NCI-H2196 (cell line): ENCODE measurements around the gene RHOJ.
"Not testable (repeated sequence)": the region's sequence is repeated elsewhere in the genome, so short reads cannot be mapped to it uniquely, and the experiment has no call there.

Source experiments
- DNase-seq: peaks from one replicate; lab custom pipeline; 2025; ENCODE audit not compliant: unreplicated experiment; lab: John Stamatoyannopoulos, UW

The RHOJ gene

DNA sequence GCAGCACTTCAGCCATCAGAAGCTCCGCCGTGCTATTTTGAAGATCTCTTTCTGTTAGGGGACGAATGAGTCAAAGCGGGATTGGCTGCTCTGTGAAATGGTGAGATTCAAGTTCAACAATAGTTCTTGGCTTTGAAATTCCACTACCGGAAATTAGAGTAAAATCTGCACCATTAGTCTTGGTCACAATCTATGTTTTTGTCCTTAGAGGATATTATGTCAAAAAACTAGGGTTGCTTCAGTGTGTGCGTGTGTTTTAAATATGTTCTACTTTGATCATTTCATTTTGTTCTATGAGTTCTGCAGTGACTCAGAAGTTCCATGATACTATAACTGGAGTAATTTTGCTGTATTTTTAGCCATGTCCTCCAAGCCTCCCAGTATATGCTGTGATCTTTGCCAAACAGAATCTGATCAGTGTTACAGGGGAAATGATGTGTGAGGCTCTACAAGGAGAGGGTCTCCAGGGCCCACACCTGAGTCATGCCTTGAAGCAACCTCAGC lies 91.9 kb downstream of the RHOJ start:
- no peak for DNase-seq

DNA sequence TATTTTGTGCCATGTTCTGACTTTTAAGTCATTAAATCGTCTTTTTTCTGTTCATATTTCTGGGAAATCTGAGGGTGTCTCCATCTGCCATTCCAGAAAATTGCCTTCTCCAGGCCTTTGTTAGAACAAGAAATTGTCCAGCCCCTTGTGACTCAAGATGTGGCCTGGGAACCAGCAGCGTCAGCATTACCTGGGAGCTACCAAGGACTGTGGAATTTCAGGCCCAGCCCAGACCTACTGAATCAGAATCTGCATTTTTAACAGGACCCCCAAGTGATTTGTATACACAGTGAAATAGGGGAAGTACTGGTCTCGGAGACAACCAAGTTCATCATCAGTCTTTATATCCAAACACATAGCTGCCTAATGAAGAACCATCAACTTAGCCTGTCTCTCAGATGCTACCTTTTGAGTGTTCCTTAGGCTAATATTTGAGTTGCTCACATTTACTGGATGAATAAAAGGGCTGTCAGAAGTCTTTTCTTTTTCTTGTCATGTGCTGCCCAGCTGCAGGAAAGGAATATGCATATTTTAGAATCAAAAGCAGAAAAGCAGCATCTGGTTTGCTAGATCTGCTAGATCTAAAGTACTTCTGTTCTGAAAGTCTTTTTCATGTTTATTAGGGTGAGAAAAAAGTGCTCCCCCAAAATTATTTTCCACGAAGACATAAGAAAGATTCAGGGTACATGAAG lies 93.3 kb downstream of the RHOJ start:
- no peak for DNase-seq

DNA sequence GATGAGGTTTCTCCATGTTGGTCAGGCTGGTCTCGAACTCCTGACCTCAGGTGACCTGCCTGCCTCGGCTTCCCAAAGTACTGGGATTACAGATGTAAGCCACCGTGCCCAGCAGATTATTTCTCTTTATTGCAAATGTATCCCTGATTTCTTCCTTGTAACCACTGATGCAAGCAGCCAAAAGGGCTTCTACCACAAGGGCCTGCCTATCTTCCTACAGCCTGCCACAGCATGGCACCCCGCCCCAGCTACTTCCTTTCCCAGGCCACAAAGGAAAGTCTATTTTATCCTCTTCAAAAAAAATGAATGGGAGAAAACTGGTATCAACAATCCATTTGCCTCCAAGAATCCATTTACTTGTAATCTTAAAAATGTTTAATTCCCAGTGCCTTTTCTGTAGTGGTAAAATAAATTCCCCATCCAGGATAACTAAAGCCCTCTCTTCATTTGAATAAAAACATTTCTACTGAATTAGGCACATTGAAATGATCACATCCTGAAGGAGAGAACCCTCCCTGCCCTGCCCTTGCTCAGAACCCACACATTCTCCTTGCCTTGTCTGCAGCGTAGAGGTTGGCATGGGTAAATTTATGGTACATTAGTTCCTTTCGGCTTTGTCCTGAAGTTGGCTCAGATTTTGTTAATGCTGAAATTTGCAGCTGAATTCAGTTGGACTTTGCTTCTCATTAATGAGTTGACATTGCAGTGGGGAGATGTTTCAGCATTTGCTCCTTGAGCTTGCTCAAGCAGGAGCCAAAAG lies 95.3 kb downstream of the RHOJ start:
- DNase-seq = no peak

DNA sequence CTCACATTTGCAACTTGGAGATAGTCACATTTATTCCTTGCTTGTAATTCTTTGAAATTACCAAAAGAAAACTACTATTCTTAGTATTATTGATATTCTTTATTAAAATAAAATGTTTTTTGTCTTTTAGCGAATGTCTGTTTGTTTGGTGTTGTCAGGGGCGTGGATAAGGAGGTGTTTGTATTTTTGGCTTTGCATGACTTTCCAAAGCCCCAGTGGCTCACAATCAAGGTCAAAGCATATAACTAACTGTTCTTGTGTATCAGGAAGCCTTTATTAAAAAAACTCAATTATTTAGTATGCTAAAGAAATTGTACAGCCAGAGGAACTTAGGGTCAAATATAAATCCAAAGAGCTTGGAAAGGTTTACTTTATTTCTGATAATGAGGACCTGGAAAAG lies 96.6 kb downstream of the RHOJ start:
- no peak for DNase-seq

DNA sequence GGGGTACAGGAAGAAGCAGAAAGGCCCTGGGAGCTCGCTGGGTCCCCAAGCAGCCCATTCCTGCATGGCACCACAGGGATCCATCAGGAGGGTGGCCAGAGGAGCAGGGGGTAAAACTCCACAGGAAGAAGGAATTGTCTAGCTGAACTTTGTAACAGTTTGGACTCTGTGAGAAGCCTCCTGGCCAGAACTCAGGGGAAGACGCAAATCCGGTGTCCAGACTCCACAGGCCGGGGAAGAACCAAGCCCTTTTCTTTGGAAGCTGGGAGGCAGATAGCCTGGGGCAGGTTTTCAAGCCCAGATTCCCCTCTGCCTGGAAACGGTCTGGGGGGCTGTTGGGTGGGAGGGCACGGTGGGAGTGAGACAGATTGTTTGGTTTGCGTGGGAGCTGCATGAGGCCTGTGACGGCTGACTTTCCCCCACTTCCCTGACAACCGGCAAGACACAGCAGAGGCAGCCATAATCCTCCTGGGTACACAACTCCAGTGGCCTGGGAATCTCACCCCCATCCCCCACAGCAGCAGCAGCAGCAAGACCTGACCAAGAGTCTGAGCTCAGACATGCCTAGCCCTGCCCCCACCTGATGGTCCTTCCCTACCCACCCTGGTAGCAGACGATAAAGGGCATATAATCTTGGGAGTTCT lies 97.8 kb downstream of the RHOJ start:
- DNase-seq = no peak

DNA sequence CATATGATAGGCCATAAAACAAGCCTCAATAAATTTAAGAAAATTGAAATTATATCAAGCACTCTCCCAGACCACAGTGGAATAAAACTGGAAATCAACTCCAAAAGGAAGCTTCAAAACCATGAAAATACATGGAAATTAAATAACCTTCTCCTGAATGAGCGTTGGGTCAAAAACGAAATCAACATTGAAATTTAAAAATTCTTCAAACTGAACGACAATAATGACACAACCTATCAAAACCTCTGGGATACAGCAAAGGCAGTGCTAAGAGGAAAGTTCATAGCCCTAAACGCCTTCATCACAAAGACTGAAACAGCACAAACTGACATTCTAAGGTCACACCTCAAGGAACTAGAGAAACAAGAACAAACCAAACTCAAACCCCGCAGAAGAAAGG lies 100.2 kb downstream of the RHOJ start:
- DNase-seq = not testable (repeated sequence)

DNA sequence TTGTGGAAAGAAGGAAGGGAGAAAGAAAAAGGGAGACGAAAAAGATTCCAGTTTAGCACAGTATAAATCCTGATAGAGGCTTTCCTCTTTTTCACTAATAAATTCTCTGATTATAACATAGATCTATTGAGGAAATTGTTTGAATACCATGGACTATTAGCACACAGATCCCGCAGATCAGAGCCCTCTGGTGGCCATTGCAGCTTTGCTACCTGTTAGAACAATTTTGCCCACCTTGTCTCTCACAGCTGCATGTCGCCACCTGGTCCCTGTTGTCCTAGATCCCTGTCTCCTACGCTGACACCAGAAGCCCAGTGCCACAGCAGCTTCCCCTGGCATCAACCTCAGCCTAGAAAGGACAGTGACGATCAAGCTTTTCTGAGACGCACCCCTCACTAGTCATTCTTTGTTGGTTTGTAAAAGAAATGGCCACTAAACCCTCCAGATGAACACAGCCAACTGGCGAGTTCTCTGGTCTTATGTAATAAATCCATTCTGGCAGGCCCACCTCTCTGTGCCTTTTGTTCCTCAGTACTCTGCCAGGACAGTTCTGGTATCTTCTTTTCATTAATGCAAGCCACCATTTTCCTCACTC lies 104.6 kb downstream of the RHOJ start:
- peak; percentile 11 for DNase-seq

DNA sequence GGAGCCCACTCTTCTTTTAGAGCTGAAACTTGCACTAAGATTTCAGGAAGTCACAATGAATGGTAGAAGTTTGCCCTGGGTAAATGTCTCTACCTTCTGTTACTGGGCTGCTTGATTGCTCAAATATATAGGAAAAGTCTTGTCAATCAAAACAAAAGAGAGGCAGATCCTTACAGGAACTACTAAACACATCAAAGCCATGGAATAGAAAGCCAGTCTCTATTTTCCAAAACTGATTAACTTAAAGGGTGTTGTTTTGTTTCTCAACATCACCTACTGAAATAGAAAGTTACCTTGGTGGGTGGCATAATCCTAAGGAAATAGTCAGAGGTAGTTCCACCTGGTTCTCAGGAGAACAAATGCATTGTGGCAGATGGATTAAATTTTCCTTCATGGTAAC lies 114.6 kb downstream of the RHOJ start, which contains the start of gene GPHB5:
TSS of gene GPHB5 (minus strand) at position 101 of the 400 bp plus-strand sequence. CDS start 1,086 bp downstream, outside the sequence.
- no peak for DNase-seq

DNA sequence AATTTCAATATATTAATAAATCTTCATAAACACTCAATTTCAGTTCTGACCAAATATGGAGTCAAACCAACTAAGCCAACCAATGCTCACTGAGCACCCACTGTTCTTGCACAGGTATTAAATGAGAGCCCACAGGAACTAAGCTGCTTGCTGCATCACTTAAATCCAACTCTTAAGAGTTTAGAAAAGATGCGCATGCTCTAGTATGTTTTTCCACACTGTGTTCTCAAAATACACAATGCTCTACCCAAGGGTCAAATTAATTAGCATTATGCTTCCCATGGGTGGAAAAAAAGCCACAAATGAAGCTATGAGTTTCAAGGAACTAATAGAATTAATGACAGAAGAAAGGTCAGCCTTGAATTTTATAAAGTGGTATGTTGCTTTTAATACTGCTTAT lies 118.2 kb downstream of the RHOJ start:
- no peak for DNase-seq

DNA sequence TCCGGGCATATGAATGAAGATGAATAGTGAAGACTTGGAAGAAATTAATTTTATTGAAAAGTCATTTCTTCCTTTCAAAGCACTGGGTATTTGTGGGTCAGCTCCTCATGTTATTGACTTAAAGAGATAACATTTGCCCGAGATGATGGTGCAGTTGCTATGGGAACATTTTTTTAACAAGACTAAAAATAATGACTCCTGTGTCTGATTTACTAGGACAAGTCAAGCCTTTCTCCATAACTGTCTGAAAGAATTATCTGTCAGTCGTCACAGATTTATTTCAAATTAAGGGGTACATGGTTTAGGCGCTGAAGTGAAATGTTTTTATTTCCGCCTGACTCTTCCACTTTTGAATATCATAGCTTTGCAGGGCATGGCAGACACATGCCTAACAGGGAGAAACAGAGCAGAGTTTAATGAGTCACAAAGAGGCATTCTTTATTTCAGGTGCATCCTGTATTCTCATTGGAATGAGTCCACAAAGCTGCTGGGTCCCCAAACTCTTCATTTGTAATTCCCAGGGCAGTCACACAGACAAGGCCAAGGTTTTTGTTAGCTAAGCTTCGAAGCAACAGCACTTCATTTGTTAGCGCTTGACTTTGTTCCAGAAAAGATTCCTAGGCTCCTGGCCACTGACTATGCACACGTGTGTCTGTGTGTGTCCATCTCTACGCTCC lies 118.8 kb downstream of the RHOJ start:
- DNase-seq = no peak

DNA sequence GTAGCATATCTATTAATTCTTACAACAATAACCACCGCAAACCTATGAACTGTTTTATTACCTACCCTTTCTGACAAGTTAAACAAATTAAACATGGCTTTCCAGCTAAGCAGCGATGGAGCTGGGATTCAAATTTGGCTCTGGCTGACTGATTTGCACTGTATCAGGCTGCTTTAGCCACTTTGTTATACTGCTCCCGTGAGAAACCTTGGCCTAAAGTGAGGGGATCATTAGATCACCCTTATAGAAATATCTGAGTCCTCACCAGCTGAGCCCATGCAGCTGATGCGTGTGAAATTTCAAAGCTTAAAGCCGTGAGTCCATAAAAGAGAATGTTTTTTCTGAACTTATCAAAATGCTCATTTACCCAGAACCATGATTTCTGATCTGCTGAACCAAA lies 122.6 kb downstream of the RHOJ start:
- DNase-seq = no peak

DNA sequence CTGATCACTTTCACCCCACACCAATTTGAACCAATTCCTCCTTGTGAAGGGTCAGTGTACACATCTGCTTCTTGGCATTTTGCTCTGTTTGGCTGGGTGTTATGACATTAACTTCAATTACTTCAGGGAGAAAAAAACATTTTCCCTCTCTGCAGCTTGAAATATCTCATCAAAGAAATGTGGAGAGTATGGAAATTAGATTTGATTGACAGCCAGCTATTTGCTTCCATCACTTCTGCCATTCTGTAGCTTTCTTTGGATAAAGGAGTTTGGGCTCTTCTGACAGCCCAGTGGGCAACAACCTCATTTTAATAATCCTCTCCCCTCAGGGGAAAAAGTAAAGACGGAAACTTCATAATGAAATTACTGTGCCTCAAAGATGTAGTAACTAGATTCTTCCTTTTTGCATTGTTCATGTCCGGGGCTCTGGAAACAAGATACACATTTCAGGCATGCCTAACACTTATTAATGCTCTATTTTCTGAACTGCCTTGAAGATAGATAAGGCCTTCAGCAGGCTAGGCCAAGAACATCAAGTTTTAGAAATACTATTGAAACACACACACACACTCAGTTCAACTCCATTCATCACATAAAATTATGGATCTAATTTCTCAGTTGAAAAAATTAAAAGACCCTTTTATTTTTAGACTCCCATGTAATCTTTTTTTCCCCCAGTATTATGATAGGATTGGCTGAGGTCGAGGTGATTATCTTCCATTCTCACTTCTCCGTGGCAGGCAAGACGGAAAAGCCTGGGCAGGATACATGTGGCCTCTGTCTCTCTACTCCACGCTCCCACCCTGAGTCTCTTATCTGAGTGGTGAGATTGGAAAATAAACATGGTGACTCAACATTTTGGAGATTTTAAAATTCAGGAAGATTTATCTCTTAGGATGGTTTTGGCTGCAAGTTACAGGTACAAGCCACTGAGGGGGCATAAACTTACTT lies 124.8 kb downstream of the RHOJ start:
- DNase-seq = no peak

DNA sequence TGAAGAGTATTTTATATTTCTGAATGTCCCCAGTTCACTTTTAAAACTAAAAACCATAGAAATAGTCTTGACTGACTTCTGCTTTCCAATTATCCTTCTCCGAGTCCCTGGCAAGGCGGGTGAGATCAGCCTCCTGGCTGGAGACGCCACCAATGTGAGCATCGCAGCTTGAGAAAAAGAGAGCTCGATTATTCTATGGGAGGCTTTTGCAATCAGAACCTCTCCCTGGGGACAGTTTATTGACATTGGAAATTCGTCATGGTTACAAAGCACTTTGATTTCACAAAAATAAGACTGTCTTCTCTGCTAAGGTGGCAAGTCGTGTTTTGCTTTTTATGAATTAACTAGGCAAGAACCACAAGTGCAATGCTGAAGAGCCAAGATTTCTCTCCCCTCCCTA lies 138.1 kb downstream of the RHOJ start:
- no peak for DNase-seq
